ENCODE data around the gene DNAH7. TPM values are rescaled to one million over a fixed set of nuclear protein-coding genes. Genes with fewer than 3 reads are reported as not detected.
"Not testable (repeated sequence)": the region's sequence is repeated elsewhere in the genome, so short reads cannot be mapped to it uniquely, and the experiment has no call there.

Gene DNAH7
- total RNA-seq, 1 donor from 2014 or later, result 1.2 TPM

DNA sequence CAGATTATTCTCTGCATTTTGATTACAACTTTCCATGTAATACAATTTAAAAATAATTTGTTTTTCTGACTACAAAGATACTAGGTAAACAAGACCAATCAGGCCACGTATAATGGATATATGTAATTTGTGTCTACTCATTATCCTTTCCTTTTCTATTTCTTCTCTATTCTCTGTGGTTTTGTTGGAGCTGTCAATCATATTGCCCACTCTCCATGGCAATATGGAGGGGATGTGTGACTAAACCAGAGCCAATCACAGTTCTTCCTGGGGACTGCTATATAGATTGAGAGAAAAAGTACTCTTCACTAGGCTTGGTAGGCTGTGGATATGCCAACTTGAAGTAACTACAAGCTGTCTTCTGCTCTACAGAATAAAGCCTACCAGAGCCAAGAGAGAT is 144.7 kb downstream of the DNAH7 start:
- FAIRE-seq (no peak), DNase-seq (ENCODE audit: low read depth) (no peak)
- H3K4me1 Mint-ChIP-seq (ENCODE audit: low read depth, unreplicated experiment), result no peaks in the 10 kb centered on the region
- no peak overlapping the region for H3K4me3 ChIP-seq (ENCODE audit: insufficient read depth, low read depth, low read length)
- no peaks in the 10 kb centered on the region for H3K36me3 ChIP-seq (ENCODE audit: insufficient read depth, low read length)
- no peaks in the 10 kb centered on the region for H3K4me1 ChIP-seq (ENCODE audit: insufficient read depth, low read length)
- TF ChIP-seq EZH2 (IDR thresholded peaks at IDR 0.05; ENCODE audit: insufficient read depth, low read length), result no peak
- TF ChIP-seq, protein P1, sequence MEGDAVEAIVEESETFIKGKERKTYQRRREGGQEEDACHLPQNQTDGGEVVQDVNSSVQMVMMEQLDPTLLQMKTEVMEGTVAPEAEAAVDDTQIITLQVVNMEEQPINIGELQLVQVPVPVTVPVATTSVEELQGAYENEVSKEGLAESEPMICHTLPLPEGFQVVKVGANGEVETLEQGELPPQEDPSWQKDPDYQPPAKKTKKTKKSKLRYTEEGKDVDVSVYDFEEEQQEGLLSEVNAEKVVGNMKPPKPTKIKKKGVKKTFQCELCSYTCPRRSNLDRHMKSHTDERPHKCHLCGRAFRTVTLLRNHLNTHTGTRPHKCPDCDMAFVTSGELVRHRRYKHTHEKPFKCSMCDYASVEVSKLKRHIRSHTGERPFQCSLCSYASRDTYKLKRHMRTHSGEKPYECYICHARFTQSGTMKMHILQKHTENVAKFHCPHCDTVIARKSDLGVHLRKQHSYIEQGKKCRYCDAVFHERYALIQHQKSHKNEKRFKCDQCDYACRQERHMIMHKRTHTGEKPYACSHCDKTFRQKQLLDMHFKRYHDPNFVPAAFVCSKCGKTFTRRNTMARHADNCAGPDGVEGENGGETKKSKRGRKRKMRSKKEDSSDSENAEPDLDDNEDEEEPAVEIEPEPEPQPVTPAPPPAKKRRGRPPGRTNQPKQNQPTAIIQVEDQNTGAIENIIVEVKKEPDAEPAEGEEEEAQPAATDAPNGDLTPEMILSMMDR (IDR thresholded peaks at IDR 0.05; ENCODE audit: insufficient read depth, low read depth, low read length), result no peak
- no peak overlapping the region for H3K9ac ChIP-seq (ENCODE audit: low read length)
- no peaks in the 10 kb centered on the region for H3K79me2 ChIP-seq (ENCODE audit: insufficient read depth, low read length)
- H3K27ac ChIP-seq (ENCODE audit: low read depth, low read length), result no peak overlapping the region
- no peaks in the 10 kb centered on the region for H3K9me3 ChIP-seq (ENCODE audit: insufficient read depth, low read depth, low read length)
- no peak overlapping the region for H3K4me2 ChIP-seq (ENCODE audit: low read length)
- H3K27me3 Mint-ChIP-seq (ENCODE audit: low read depth, unreplicated experiment), result no peaks in the 10 kb centered on the region
- H3K27ac Mint-ChIP-seq (ENCODE audit: unreplicated experiment), result no peak overlapping the region
- H3K4me3 Mint-ChIP-seq (ENCODE audit: unreplicated experiment), result no peak overlapping the region
- no peaks in the 10 kb centered on the region for H4K20me1 ChIP-seq (ENCODE audit: insufficient read depth, low read length)
- H3K27me3 ChIP-seq (ENCODE audit: insufficient read depth, low read length), result no peaks in the 10 kb centered on the region
- peaks cover 1% of the 10 kb centered on the region for H3K9me3 Mint-ChIP-seq (ENCODE audit: unreplicated experiment)
- H3K36me3 Mint-ChIP-seq (ENCODE audit: low read depth, unreplicated experiment), result no peaks in the 10 kb centered on the region
- no peak overlapping the region for H2AFZ ChIP-seq (ENCODE audit: low read depth, low read length)

DNA sequence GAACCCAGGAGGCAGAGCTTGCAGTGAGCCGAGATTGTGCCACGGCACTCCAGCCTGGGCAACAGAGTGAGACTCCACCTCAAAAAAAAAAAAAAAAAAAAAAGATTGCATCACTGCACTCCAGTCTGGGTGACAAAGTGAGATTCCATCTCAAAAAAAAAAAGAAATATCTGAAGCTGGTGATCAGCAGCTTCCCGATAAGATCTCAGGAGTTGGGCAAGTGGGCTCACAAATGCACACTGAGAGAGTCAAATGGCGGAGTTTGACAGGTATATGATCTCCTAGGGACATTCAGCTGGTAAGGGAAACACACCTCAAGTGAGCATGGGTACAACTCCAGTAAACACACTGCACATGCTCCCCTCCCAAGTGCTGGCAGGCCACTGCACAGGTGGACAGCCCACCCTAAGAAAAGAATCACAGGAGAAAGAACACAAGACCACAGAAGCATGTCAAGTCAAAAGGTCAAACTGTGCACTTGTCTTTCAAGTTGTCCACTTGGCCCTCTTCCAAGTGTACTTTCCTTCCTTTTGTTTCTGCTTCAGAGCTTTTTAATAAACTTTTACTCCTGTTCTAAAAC is 151.5 kb downstream of the DNAH7 start:
- not testable (repeated sequence) for H3K4me1 Mint-ChIP-seq (ENCODE audit: low read depth, unreplicated experiment); H3K27ac Mint-ChIP-seq (ENCODE audit: unreplicated experiment); FAIRE-seq; H3K4me2 ChIP-seq (ENCODE audit: low read length); H3K79me2 ChIP-seq (ENCODE audit: insufficient read depth, low read length); H3K27ac ChIP-seq (ENCODE audit: low read depth, low read length); DNase-seq (ENCODE audit: low read depth); H3K27me3 ChIP-seq (ENCODE audit: insufficient read depth, low read length); H3K27me3 Mint-ChIP-seq (ENCODE audit: low read depth, unreplicated experiment); H3K4me3 Mint-ChIP-seq (ENCODE audit: unreplicated experiment); H2AFZ ChIP-seq (ENCODE audit: low read depth, low read length); H3K9ac ChIP-seq (ENCODE audit: low read length); H3K36me3 ChIP-seq (ENCODE audit: insufficient read depth, low read length); H3K4me3 ChIP-seq (ENCODE audit: insufficient read depth, low read depth, low read length); H4K20me1 ChIP-seq (ENCODE audit: insufficient read depth, low read length); H3K9me3 Mint-ChIP-seq (ENCODE audit: unreplicated experiment); H3K36me3 Mint-ChIP-seq (ENCODE audit: low read depth, unreplicated experiment); H3K9me3 ChIP-seq (ENCODE audit: insufficient read depth, low read depth, low read length); H3K4me1 ChIP-seq (ENCODE audit: insufficient read depth, low read length)

- Mint-ChIP-seq H3K36me3 (ENCODE audit: low read depth, unreplicated experiment) (no peaks in the 10 kb centered on the region), H3K27ac (ENCODE audit: unreplicated experiment) (no peak overlapping the region), H3K4me3 (ENCODE audit: unreplicated experiment) (no peak overlapping the region), H3K9me3 (ENCODE audit: unreplicated experiment) (no peaks in the 10 kb centered on the region), H3K27me3 (ENCODE audit: low read depth, unreplicated experiment) (no peaks in the 10 kb centered on the region), H3K4me1 (ENCODE audit: low read depth, unreplicated experiment) (no peaks in the 10 kb centered on the region)
- Histone ChIP-seq H3K4me3 (ENCODE audit: insufficient read depth, low read depth, low read length) (no peak overlapping the region), H2AFZ (ENCODE audit: low read depth, low read length) (no peak overlapping the region), H3K9ac (ENCODE audit: low read length) (no peak overlapping the region), H3K36me3 (ENCODE audit: insufficient read depth, low read length) (no peaks in the 10 kb centered on the region), H3K79me2 (ENCODE audit: insufficient read depth, low read length) (no peaks in the 10 kb centered on the region), H3K27ac (ENCODE audit: low read depth, low read length) (no peak overlapping the region), H3K4me2 (ENCODE audit: low read length) (no peak overlapping the region), H4K20me1 (ENCODE audit: insufficient read depth, low read length) (no peaks in the 10 kb centered on the region), H3K9me3 (ENCODE audit: insufficient read depth, low read depth, low read length) (no peaks in the 10 kb centered on the region), H3K27me3 (ENCODE audit: insufficient read depth, low read length) (no peaks in the 10 kb centered on the region), H3K4me1 (ENCODE audit: insufficient read depth, low read length) (no peaks in the 10 kb centered on the region)
- no peak for DNase-seq (ENCODE audit: low read depth)
- TF ChIP-seq, protein P1 (IDR thresholded peaks at IDR 0.05; ENCODE audit: insufficient read depth, low read depth, low read length), result no peak
- no peak for TF ChIP-seq EZH2 (IDR thresholded peaks at IDR 0.05; ENCODE audit: insufficient read depth, low read length)
- FAIRE-seq, result no peak
Measured at GRCh38 chr2:195912079-195912478, 156.6 kb downstream of the DNAH7 start.
